Right lobe of liver (tissue), 6 donors: ENCODE results near the gene PTPRT. TPM values are rescaled to one million over a fixed set of nuclear protein-coding genes. Genes with fewer than 3 reads are reported as not detected.

ENCODE experiments used
- ATAC-seq, 4 donors: fragments of 200-7000 bp; cut with Tn5 transposase; one replicate each; pipeline ENCODE4 v1.9.1; 2020; ENCODE audit warnings: mild to moderate bottlenecking in 4 of 4, moderate library complexity in 4 of 4
- DNase-seq, 3 donors: peaks; one replicate each; pipeline ENCODE4 v3.0.0-alpha.2; 2020
- H3K27ac ChIP-seq, 3 donors: fragments of 200-600 bp; one replicate each; pipeline ENCODE4 v1.8.0; 2022
- H3K27me3 ChIP-seq, 2 donors: fragments of 200-600 bp; one replicate each; pipeline ENCODE4 v1.8.0; 2022
- H3K36me3 ChIP-seq, 4 donors: fragments of 200-600 bp; sonication (generic) in 1 of 4; one replicate each; pipeline versions ENCODE4 v1.5.1 to v1.8.0; 2017 to 2022; ENCODE audit warnings: control low read depth in 1 of 4
- H3K4me1 ChIP-seq, 4 donors: fragments of 200-600 bp; sonication (generic) in 1 of 4; one replicate each; pipeline versions ENCODE4 v1.5.1 to v1.8.0; 2017 to 2022; ENCODE audit warnings: control low read depth in 1 of 4
- H3K4me3 ChIP-seq, 3 donors: fragments of 200-600 bp; one replicate each; pipeline ENCODE4 v1.8.0; 2022
- H3K9me3 ChIP-seq, 4 donors: fragments of 200-600 bp; sonication (generic) in 1 of 4; one replicate each; pipeline versions ENCODE4 v1.5.1 to v1.8.0; 2017 to 2022; ENCODE audit warnings: control low read depth in 1 of 4
- CTCF ChIP-seq, 4 donors: fragments of 200-600 bp in 3 of 4; fragments of 450-650 bp in 1 of 4; IDR thresholded peaks; one replicate each; pipeline versions ENCODE4 v1.5.1 to v1.8.0; 2016 to 2022; ENCODE audit warnings: antibody characterized with exemption in 4 of 4, mild to moderate bottlenecking in 2 of 4
- POLR2A ChIP-seq: fragments of 450-650 bp; IDR thresholded peaks from one replicate; pipeline ENCODE4 v1.6.1; 2017; ENCODE audit warnings: antibody characterized with exemption, mild to moderate bottlenecking
- WGBS: methylation state at CpG from one replicate; pipeline ENCODE4 v1.1.6; 2018; ENCODE audit warnings: low coverage, low lambda C conversion rate; ENCODE audit not compliant: insufficient coverage; ENCODE audit errors: missing lambda C conversion rate; 5-methylcytosine and 5-hydroxymethylcytosine counted together
- intact Hi-C, 2 donors: fragments of 100-400 bp; cut with DNase I; formaldehyde crosslinking; loops; one replicate each; pipeline versions ENCODE4 v1.11.2 to v1.14.1; 2022
- total RNA-seq, 6 experiments: library from RNA; depleted of rRNA in 2 of 6; stranded (reverse); fragments of >200 nt in 2 of 6; fragmentation: NEBNext Ultra II Directional in 3 of 6; extraction: Animal tissue kit (Norgen Biotek cat#: 25700) in 3 of 6; gene quantifications; one replicate each; pipeline versions ENCODE4 v1.1.0 to v1.2.4, GENCODE V29; 2016 to 2023
- donor health status: DM: no; HTN: yes; CAD: no.
- donor health status: DM: no; HTN: no; CAD: no.
- donor health status: DM: no; HTN: no; CAD: no.
- donor health status: DM: no; HTN: yes; CAD: no.
- donor health status: DM: no; HTN: yes; CAD: no.

The PTPRT gene
- total RNA-seq, 6 experiments from 2014 or later = 0.18 to 1.0 (median 0.51) TPM

- ATAC-seq (no peak), DNase-seq (no peak)
- intact Hi-C loops = no loop called here
- WGBS = 18% methylated on average over 2 of the region's 2 CpGs
- TF ChIP-seq CTCF (IDR thresholded peaks at IDR 0.05) = no peak
- no peak for TF ChIP-seq POLR2A
- Histone ChIP-seq H3K9me3 (no peaks in the 10 kb centered on the region), H3K27ac (no peak overlapping the region), H3K4me1 (no peaks in the 10 kb centered on the region), H3K27me3 (no peaks in the 10 kb centered on the region), H3K36me3 (no peaks in the 10 kb centered on the region), H3K4me3 (no peak overlapping the region)
These were observed 399.6 kb downstream of the PTPRT start for GRCh38 chr20:42790111-42790510.

GRCh38 chr20:42788707-42789106 lies 401.0 kb downstream of the PTPRT start:
- no peak overlapping the region for H3K4me3 ChIP-seq
- WGBS = 55% methylated on average over 3 of the region's 5 CpGs
- TF ChIP-seq CTCF (IDR thresholded peaks at IDR 0.05) (no peak), POLR2A (no peak)
- H3K4me1 ChIP-seq = no peaks in the 10 kb centered on the region
- H3K27ac ChIP-seq = no peak overlapping the region
- intact Hi-C loops = no loop called here
- no peak for ATAC-seq
- no peaks in the 10 kb centered on the region for H3K36me3 ChIP-seq
- H3K27me3 ChIP-seq = no peaks in the 10 kb centered on the region
- DNase-seq = no peak
- no peaks in the 10 kb centered on the region for H3K9me3 ChIP-seq

DNA sequence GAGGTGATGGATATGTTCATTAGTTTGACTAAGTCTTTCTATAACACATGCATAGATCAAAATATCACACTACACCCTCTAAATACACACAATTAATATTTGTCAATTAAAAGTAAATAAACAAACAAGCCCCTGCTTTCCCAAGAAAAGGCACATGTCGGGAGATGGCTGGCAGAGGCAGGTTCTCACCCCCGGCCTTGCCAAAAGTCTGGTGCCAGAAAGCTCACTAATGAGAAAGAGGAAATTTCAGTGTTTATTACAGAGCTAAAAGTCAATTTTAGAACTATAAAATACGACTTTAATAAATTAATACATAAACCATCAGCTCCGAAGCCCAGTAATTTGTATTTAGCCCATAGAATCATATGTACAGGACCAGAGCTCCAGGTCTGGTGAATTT lies 404.7 kb downstream of the PTPRT start:
- TF ChIP-seq POLR2A (no peak), CTCF (IDR thresholded peaks at IDR 0.05) (no peak)
- Histone ChIP-seq H3K27me3 (no peaks in the 10 kb centered on the region), H3K9me3 (no peaks in the 10 kb centered on the region), H3K4me1 (no peaks in the 10 kb centered on the region), H3K4me3 (no peak overlapping the region), H3K27ac (no peak overlapping the region), H3K36me3 (no peaks in the 10 kb centered on the region)
- DNase-seq (no peak), ATAC-seq (no peak)
- 70% methylated on average over 4 of the region's 4 CpGs for WGBS
- intact Hi-C loops = no loop called here

DNA sequence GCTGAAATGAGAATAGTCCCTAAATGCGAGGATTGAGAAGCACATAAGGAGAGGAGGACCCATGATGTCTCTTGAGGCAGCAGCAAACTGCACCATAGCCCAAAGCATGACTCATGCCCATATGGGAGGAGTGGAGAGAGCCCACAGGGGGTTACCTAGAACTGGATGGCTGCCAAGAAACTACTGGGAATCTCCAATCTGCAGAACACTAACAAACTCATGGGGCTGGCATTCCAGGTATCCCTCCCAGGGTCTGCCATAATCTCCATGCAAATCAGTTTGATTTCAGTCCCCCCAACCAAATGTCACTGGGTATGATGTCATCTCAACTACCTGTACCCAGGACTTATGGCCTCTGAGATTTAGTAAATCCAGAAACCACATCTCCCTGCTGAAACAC lies 410.5 kb downstream of the PTPRT start:
- 100% methylated on average over 1 of the region's 1 CpG for WGBS
- ATAC-seq (no peak), DNase-seq (no peak)
- H3K9me3 ChIP-seq = no peaks in the 10 kb centered on the region
- intact Hi-C loops = no loop called here
- H3K27me3 ChIP-seq = no peaks in the 10 kb centered on the region
- no peaks in the 10 kb centered on the region for H3K36me3 ChIP-seq
- H3K27ac ChIP-seq = no peak overlapping the region
- TF ChIP-seq CTCF (IDR thresholded peaks at IDR 0.05) (no peak), POLR2A (no peak)
- no peaks in the 10 kb centered on the region for H3K4me1 ChIP-seq
- no peak overlapping the region for H3K4me3 ChIP-seq

- no peaks in the 10 kb centered on the region for H3K36me3 ChIP-seq
- H3K4me3 ChIP-seq = no peak overlapping the region
- H3K27me3 ChIP-seq = no peaks in the 10 kb centered on the region
- no peak overlapping the region for H3K27ac ChIP-seq
- intact Hi-C loops = no loop called here
- DNase-seq (no peak), ATAC-seq (no peak)
- H3K9me3 ChIP-seq = no peaks in the 10 kb centered on the region
- TF ChIP-seq POLR2A (no peak), CTCF (IDR thresholded peaks at IDR 0.05) (no peak)
- WGBS = 94% methylated on average over 3 of the region's 3 CpGs
- H3K4me1 ChIP-seq = no peaks in the 10 kb centered on the region
These were observed 413.8 kb downstream of the PTPRT start for GRCh38 chr20:42775866-42776265.
